Right atrium auricular region (tissue), 2 donors: ENCODE measurements around the gene OTULINL. TPM values are rescaled to one million over a fixed set of nuclear protein-coding genes. Genes with fewer than 3 reads are reported as not detected.

Experiments
- DNase-seq: peaks from one replicate; pipeline ENCODE4 v3.0.0-alpha.2; 2019; ENCODE audit warnings: low spot score
- H3K27ac ChIP-seq, 2 donors: fragments of 200-600 bp; sonication (generic); 1 replicate in 1 of 2; 2 replicates in 1 of 2; pipeline ENCODE4 v1.5.1; 2016 to 2019
- H3K27me3 ChIP-seq, 2 donors: fragments of 200-600 bp; sonication (generic); one replicate each; pipeline versions ENCODE4 v1.5.1 to v1.6.0; 2017 to 2019
- H3K36me3 ChIP-seq: fragments of 200-600 bp; sonication (generic); one replicate; pipeline ENCODE4 v1.5.1; 2016
- H3K4me1 ChIP-seq, 2 donors: fragments of 200-600 bp; sonication (generic); one replicate each; pipeline versions ENCODE4 v1.5.1 to v1.6.0; 2017 to 2019
- H3K4me3 ChIP-seq, 2 donors: fragments of 200-600 bp; sonication (generic); 1 replicate in 1 of 2; 2 replicates in 1 of 2; pipeline ENCODE4 v1.5.1; 2017 to 2019; ENCODE audit warnings: mild to moderate bottlenecking in 1 of 2, moderate library complexity in 1 of 2
- H3K9me3 ChIP-seq, 2 donors: fragments of 200-600 bp; sonication (generic); one replicate each; pipeline ENCODE4 v1.5.1; 2019
- total RNA-seq, 2 donors: library from RNA; depleted of rRNA; stranded (reverse); fragments of >200 nt; gene quantifications; one replicate each; pipeline ENCODE4 v1.1.0, GENCODE V29; 2016
- TF ChIP-seq, protein P1 (sequence below), 2 donors: fragments of 200-600 bp; sonication (generic); IDR thresholded peaks; one replicate each; pipeline ENCODE4 v1.5.1; 2019; ENCODE audit warnings: antibody characterized with exemption in 2 of 2

The OTULINL gene
- total RNA-seq, 2 donors from 2014 or later: 1.6 to 2.1 TPM

DNA sequence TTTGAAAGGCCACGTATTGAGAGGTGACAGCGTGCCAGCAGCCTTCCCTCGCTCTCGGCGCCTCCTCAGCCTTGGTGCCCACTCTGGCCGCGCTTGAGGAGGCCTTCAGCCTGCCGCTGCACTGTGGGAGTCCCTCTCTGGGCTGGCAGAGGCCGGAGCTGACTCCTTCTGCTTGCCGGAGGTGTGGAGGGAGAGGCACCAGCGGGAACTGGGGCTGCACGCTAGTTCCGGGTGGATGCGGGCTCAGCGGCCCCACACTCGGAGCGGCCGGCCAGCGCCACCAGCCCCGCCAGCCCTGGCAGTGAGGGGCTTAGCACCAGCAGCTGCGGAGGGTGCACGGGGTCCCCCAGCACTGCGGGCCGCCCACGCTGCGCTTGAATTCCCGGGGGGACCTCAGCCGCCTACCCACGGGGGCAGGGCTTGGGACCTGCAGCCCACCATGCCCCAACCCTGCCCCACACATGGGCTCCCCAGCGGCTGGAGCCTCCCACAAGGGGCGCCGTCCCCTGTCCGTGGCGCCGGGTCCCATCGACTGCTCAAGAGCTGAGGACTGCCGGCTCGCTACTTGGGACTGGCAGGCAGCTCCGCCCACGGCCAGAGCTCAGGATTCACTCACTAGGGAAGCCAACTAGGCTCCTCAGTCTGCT is 4.4 kb upstream of the OTULINL start:
- TF ChIP-seq, protein P1, sequence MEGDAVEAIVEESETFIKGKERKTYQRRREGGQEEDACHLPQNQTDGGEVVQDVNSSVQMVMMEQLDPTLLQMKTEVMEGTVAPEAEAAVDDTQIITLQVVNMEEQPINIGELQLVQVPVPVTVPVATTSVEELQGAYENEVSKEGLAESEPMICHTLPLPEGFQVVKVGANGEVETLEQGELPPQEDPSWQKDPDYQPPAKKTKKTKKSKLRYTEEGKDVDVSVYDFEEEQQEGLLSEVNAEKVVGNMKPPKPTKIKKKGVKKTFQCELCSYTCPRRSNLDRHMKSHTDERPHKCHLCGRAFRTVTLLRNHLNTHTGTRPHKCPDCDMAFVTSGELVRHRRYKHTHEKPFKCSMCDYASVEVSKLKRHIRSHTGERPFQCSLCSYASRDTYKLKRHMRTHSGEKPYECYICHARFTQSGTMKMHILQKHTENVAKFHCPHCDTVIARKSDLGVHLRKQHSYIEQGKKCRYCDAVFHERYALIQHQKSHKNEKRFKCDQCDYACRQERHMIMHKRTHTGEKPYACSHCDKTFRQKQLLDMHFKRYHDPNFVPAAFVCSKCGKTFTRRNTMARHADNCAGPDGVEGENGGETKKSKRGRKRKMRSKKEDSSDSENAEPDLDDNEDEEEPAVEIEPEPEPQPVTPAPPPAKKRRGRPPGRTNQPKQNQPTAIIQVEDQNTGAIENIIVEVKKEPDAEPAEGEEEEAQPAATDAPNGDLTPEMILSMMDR (IDR thresholded peaks at IDR 0.05): no peak
- no peak overlapping the region for H3K27ac ChIP-seq
- H3K4me1 ChIP-seq: peaks cover 0 to 24% of the 10 kb centered on the region in 2 donors

DNA sequence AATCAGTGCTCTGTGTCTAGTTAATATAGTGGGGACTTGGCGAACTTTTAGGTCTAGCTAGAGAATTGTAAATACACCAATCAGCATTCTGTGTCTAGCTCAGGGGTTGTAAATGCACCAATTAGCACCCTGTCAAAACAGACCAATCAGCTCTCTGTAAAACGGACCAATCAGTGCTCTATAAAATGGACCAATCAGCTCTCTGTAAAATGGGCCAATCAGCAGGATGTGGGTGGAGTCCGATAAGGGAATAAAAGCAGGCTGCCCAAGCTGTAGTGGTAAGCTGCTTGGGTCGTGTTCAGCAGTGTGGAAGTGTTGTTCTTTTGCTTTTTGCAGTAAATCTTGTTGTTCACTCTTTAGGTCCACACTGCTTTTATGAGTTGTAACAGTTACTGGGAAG is 3.6 kb upstream of the OTULINL start:
- H3K4me1 ChIP-seq: peaks cover 0 to 31% of the 10 kb centered on the region in 2 donors
- no peak overlapping the region for H3K27ac ChIP-seq
- H3K4me3 ChIP-seq: no peak overlapping the region
- TF ChIP-seq, protein P1 (IDR thresholded peaks at IDR 0.05): no peak
- H3K9me3 ChIP-seq: no peaks in the 10 kb centered on the region
- H3K36me3 ChIP-seq: no peaks in the 10 kb centered on the region
- DNase-seq: no peak
- no peaks in the 10 kb centered on the region for H3K27me3 ChIP-seq

More for the DNA sequence above, 4.4 kb upstream of the OTULINL start:
- no peaks in the 10 kb centered on the region for H3K27me3 ChIP-seq
- no peaks in the 10 kb centered on the region for H3K36me3 ChIP-seq
- DNase-seq: no peak
- no peak overlapping the region for H3K4me3 ChIP-seq
- no peaks in the 10 kb centered on the region for H3K9me3 ChIP-seq

DNA sequence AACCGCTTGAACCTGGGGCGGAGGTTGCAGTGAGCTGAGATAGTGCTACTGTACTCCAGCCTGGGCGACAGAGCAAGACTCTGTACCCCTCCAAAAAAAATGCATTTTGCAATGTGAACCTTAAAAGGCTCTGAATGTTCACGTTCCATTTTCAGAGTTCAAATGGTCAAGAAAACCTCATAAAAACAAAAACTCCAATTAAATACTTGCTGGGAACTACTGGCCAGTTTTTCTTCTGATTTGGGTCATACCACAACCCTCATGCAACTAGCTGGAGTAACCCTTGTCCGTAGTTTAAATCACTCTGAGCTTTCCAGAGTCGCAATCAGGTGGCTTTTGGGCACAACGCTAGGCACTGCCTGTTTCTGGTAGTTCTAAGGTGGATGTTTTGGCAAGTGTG is 2.3 kb upstream of the OTULINL start:
- H3K4me3 ChIP-seq: no peak overlapping the region
- H3K9me3 ChIP-seq: no peaks in the 10 kb centered on the region
- TF ChIP-seq, protein P1 (IDR thresholded peaks at IDR 0.05): no peak
- no peaks in the 10 kb centered on the region for H3K36me3 ChIP-seq
- no peak overlapping the region for H3K27ac ChIP-seq
- H3K4me1 ChIP-seq: peaks cover 0 to 36% of the 10 kb centered on the region in 2 donors
- no peak for DNase-seq
- no peaks in the 10 kb centered on the region for H3K27me3 ChIP-seq

DNA sequence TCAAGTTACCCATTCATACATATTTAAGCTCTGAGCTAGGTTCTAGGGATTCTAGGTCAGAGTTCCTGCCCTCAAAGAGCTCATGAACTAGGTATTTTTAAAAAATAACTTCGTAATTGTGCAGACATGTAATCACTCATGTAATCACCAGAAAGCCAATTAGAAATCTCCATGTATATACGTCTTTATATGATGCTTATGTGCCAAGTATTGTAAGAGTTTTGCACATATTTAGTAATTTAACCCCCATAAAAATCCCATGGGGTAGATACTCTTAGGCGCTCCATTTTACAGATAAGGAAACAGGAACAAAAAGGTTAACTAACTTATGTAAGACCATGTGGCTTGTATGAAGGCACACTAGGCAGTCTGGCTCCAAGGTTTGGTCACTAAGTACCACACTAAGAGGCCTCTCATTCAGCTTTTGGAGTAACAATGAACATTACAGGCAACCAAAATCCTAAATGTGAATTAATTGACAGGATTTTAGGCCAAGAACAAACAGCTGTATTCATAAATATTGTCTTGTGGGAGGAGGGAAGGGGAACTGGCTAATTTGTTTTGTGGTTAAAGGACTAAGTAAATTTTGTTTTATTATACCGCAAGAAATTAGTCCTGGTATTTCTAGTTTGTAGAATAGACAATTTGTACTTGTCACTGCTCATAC is 1.7 kb upstream of the OTULINL start:
- no peaks in the 10 kb centered on the region for H3K9me3 ChIP-seq
- H3K4me3 ChIP-seq: no peak overlapping the region
- TF ChIP-seq, protein P1 (IDR thresholded peaks at IDR 0.05): no peak
- H3K4me1 ChIP-seq: peaks cover 0 to 30% of the 10 kb centered on the region in 2 donors
- DNase-seq: no peak
- H3K27ac ChIP-seq: no peak overlapping the region
- H3K36me3 ChIP-seq: no peaks in the 10 kb centered on the region
- H3K27me3 ChIP-seq: no peaks in the 10 kb centered on the region

DNA sequence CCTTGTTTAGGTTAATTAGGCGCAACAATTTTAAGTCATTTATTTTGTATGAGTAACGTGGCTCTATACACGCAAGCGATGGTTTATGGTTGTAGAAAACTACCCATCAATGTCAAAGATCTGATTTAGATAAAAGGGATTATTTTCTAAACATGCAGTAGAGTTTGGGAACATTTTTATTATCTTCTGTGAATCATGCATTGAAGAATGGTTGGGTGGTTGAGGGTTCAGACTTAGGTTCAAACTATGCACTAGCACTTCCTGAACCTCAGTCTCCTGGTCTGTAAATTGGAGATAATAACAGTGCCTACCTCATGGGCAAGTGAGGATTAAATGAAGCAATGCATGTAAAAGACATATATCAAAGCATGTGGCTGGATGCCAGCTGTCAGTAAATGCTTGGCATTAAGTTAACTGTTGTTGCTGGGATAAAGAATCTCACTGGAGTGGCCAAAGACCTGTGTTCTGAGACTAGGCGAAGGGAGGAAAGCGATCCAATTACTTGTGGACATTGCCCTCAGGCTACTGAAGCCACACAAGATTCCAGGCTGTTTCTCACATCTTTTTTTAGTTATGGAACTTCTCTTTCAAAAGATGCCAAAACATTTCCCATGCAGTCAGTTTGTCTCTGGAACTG is 1.1 kb upstream of the OTULINL start:
- TF ChIP-seq, protein P1 (IDR thresholded peaks at IDR 0.05): no peak
- Histone ChIP-seq H3K27me3 (no peaks in the 10 kb centered on the region), H3K27ac (no peak overlapping the region), H3K36me3 (no peaks in the 10 kb centered on the region), H3K4me1 (peaks cover 0 to 24% of the 10 kb centered on the region in 2 donors), H3K4me3 (no peak overlapping the region), H3K9me3 (no peaks in the 10 kb centered on the region)
- no peak for DNase-seq
